Stimulated activated CD4-positive, alpha-beta T cell treated with anti-CD3 and anti-CD28 coated beads, Interleukin-15, amount 100 ng/mL, for 24 hours (primary cell): ENCODE results near the gene C21orf91.

Experiments used
- DNase-seq: peaks from one replicate; pipeline ENCODE4 v3.0.0-alpha.2; 2020

Gene C21orf91

GRCh38 chr21:17796503-17796902 is 22.7 kb downstream of the C21orf91 start:
- no peak for DNase-seq

DNA sequence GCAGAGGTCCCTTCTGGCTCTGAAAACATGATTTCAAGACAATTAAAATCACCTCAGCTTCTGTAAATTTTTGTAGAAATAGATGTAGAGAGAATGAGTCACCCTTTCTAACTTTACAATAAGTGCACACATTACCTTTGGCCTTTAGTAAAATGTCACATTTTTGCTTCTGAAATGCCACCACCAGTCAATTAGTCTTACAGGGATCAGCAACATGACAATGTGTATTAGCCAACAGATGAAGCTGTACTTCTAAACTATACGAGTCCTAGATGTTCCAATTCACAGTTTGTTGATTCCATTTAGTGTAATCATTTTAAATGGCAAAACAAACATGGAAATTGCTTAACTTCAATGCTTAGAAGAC is 23.1 kb downstream of the C21orf91 start:
- DNase-seq: no peak

GRCh38 chr21:17795146-17796036 is 23.8 kb downstream of the C21orf91 start:
- no peak for DNase-seq

DNA sequence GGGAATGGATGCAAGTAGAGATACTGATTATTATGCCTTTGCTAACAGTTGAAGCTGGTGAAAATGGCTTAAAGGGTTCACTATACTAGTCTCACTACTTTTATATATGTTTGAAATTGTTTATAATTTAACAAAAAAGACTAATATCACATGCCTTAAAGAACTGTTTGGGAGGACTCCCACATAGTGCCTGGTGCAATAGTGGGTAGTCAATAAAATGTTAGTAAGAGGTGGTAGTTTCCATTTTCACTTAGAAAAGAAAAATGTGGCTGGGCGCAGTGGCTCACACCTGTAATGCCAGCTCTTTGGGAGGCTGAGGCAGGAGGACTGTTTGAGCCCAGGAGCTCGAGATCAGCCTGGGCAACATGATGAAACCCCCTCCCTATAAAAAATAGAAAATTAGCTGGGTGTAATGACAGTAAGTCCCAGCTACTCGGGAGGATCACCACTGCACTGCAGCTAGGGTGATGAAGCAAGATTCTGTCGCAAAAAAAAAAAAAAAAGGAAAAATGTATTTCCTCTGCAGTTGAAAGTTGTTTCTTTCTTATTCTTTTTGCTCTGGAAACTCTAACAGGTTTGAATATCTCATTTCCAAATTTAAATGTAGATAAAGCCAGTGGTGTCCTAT is 24.5 kb downstream of the C21orf91 start:
- no peak for DNase-seq

DNA sequence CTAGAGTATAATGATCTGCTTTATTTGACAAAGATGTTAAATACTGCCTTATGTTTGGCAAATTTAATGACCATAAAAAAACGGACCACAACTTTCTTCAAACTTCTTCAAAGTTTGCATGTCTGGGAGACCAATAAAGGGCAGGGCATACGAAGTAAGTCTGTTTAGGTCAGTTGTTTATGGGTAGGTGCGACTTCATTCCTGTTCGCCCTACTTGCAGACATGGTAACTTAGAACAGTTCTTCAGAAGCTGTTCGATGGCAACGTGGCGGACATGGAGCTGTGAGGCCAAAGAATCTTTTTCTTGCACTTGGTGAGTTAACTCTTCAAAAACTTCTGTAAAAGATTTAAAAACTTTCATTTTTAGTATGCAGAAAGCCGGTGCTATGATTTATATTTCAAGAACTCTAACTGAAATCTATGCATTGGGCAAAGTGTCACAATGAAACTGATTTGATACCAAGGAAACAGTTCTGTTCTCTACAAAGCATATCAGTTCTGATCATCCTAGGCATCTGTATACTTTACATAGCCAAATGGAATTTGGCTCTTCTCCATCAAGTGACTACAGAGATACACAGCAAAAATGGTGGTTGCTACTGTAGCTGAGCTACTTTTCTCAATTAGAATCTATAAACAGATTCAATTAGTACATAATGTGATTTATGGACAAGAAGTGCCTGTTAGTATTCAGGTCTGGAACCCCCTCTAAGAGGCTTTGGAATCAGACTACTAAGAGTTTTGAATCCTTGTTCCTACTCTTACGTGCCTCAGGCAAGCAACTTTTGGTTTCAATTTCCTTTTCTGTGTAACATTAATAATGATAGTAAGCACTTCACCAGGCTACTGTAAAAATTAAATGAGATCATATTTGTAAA is 25.7 kb downstream of the C21orf91 start:
- DNase-seq: no peak

- no peak for DNase-seq
Observed at GRCh38 chr21:17789656-17790055, 29.5 kb downstream of the C21orf91 start.

GRCh38 chr21:17789069-17789468 is 30.1 kb downstream of the C21orf91 start:
- no peak for DNase-seq

DNA sequence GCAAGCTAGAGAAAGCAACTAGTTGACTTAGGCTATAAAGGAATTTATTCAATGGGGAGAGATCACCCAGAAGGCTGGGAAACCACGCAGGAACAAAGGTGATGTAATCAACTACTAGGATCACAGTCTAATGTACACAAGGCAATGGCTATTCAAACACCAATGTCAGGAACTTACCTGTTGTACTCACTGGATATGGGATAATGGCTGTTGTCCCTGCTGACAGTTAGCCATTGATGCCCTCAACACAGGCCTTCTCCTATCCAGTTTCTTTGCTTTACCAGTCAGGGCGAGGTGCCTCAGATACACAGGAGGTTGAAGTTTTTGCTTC is 32.3 kb downstream of the C21orf91 start:
- DNase-seq: no peak

- DNase-seq: no peak
Observed at GRCh38 chr21:17786071-17786850, 32.9 kb downstream of the C21orf91 start.

DNA sequence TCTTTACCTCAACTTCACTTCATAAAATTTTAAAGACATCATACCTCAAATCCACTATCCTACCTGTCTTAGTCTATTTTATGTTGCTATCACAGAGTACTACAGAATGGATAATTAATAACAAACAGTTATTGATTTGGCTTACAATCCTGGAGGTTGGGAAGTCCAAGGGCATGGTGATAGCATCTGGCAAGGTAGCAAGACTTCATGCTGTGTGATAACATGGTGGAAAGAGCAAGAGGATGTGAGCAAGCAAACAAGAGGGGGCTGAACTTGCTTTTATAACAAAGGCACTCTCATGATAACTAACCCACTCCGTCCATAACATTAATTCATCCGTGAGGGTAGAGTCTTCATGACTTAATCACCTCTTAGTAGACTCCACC is 33.8 kb downstream of the C21orf91 start:
- DNase-seq: no peak

DNA sequence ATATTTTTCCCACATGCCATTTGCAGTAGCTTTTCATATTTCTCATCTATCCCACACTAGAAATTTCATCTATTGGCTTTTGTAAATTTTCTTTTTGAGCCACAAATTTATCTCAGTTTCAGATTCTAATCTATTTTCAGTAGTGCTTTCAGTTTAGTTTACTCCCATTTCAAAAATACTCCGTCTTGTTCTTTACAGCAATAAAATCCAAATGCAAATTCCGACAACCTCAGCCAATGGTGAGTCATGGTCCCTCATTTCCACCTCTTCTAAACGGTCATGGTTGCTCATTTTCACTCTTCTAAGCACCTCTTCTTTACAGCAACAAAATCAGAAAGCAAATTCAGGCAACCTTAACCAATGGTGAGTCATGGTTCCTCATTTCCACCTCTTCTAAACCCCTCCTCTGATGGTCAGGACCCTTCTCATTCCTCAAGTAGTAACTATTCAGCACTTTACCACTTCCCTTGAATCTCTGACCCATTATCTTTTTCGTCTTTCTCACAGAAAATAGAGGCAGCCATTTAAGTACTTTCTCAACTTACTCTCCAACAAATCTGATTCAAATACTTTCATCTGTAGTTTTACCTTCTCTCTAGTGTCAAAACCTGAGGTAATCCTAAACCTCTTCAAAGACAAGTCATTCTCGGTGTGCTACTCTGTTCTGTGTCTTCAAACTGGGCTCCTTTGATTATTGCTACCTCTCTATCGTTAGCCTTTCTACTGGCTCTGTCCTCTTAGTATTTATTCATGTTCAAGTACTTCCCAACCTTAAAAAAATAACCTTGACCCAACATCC is 34.4 kb downstream of the C21orf91 start:
- DNase-seq: peak; percentile 57

GRCh38 chr21:17784180-17784598 is 35.0 kb downstream of the C21orf91 start:
- DNase-seq: no peak

GRCh38 chr21:17783481-17784179 is 35.5 kb downstream of the C21orf91 start:
- DNase-seq: peak; percentile 34

- DNase-seq: no peak
Observed at GRCh38 chr21:17783003-17783402, 36.2 kb downstream of the C21orf91 start.

DNA sequence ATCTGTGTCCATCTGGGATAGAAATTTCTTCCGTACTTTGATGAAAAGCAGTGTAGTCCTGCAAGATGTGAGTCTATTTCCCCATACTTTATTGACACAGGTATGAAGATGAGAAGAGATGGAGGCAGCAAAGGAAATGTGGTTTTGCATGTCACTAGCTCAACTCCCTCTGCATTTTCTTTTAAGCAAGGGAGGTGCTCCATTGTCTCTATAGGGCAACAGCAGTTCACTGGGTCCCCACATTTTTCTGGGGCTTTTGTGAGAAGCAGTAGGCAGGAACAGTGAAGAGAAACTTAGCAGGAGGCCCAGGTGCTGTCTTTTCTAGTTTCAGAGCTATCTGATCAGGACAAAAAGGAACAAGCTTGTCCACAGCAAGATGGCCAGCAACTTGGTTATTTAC is 37.1 kb downstream of the C21orf91 start:
- DNase-seq: no peak

DNA sequence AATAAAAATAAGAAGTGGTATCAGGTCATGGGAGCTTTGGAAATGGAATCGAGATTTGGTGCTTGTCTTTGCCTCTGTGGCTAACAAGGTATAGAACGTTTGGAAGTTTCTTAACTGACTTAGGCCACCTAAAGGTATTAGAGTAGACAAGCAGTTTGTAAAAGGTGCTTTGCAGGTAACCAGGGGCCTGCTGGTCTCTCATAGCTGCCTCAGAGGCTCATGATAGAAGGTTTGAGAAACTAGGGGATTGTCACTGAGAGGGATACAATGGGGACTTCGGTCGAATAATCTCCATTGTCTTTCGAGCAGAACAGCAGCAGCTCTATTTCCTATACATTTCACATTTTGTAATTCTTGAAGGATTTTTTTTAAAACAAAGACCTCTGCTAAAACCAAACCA is 37.6 kb downstream of the C21orf91 start:
- DNase-seq: no peak

DNA sequence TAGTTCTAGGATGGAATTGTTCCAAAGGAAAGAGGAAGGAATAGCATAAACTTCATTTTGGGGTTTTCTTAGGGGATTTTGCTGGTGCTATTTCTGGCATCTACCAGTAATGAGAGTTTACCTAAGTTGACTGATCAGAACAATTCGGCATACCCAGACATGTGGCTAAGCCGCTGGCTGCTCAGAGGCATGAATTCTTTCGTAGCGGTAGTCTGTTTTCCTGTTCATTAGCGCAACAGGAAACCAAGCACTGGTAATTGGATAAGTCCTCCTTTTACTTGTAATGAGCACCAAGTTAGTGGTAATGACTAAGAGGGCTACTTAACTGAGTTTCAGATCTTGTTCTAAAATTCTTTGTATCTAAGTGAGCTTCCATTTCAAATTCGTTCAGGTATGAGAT is 38.6 kb downstream of the C21orf91 start:
- DNase-seq: peak; percentile 44

- no peak for DNase-seq
Observed at GRCh38 chr21:17779980-17780379, 39.2 kb downstream of the C21orf91 start.

DNA sequence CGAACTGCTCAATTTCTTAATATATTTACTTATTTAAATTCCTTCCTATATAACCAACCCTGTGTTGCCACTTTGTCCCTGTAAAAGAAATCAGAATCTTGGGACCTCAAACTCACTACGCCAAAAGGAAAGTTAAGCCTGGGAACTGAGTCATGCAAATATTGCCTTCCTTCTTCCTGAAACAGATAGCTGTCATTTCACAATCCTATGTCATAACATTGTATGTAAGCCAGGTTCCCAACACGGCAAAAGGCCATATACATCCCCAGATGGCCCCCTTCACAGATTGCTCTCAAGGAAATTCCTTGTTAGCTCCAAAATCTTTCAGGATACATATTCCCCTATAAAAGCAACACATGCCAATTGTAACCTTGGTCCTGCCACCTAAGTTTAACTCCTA is 39.7 kb downstream of the C21orf91 start:
- DNase-seq: no peak

GRCh38 chr21:17777072-17777765 is 41.9 kb downstream of the C21orf91 start:
- DNase-seq: no peak
